NCI-H2227 treated with DMSO at 0.1 percent for 48 hours (cell line): ENCODE measurements around the gene PTPRT.

Experiments used
- DNase-seq: peaks from one replicate; lab custom pipeline; 2025; lab: John Stamatoyannopoulos, UW

Gene PTPRT

DNA sequence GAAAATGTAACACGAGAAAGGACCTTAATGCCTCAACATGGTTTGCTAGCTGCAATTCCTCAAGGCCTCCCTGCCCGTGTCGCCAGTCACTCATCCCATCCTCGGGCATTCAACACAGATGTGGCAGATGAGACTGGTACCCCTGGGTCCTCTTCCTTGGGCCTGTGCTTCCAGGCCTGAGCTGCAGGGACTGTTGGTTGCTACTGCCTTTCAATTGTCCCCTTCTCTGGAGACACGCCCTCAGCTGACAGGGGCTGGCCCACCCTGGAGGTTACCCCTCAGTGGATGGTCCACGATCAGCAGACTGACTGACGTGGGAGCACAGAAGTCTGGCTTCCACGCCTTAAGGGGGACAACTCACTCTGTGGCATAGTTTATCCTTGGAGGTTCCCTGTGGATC is 1076.5 kb downstream of the PTPRT start:
- DNase-seq: no peak

DNA sequence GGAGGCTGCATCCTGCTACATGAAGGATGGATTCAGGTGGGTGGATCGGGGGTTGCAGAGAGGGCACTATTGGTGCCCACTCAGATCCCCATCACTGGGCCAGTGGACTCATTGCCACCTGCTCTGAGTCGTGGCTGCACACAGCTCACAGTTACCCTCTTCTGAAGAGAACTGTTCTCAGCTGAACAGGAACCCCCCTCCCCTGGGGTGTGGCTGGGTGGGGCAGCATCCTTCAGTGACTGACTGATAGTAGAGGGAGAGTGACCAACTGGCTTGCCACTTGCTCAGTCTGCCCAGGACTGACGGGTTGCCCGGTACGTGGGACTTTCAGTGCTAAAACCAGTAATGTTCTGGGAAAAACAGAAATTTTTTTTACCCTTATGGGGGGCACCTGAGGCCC is 1077.5 kb downstream of the PTPRT start:
- no peak for DNase-seq

DNA sequence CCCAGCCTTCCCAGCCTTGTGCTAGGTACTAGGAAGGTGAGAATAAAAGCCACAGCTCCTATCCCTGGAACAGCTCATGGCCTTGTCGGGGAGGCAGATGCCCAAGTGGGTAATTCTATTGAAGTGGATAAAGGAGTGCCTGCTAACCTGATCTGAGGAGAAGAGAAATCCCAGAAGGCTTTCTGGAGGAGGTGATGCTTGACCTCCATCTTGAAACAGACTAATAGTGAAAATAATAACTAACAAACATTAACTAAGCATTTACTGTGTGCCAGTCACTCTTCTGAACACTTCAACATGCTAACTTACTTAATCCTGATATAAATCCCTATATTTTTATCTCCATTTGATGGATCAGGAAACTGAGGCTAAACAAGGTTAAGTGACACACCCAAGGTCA is 1078.4 kb downstream of the PTPRT start:
- no peak for DNase-seq

DNA sequence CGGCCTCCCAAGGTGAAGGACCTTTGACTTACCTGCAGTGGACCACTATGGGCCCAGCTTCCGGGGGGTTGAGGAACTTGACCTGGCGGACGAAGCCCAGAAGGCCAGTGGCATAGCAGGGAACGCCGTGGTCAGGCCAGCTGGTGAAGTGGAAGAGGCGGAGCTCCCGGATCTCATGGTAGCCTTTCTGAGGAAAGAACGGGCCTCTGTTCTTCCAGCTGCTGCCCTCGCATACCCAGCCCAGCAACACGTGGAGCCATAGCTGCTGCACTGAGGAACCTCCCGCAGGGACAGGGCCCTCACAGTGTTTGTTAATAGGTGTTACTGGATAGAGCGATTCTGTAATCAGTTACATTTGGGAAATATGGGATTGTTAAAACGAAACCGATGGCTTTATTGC is 1079.4 kb downstream of the PTPRT start:
- no peak for DNase-seq

DNA sequence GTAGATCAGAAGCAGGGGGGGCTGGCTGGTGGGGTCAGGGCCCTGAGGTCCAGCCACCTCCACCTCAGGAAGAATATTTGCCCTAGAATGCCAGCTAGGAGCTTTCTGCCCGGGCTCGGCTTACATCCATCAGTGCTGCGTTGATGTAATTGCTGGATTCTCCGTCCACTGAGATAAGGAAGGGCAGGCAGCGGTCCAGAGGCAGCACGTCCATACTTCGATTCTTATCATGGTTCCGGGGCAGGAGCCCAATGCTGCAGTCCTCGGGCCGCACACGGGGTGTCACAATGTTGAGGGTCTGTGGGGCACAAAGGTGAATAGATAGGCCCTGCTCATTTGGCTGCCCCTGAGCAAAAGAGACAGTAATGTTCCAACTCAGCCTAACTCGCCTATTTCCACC is 1087.7 kb downstream of the PTPRT start:
- no peak for DNase-seq

DNA sequence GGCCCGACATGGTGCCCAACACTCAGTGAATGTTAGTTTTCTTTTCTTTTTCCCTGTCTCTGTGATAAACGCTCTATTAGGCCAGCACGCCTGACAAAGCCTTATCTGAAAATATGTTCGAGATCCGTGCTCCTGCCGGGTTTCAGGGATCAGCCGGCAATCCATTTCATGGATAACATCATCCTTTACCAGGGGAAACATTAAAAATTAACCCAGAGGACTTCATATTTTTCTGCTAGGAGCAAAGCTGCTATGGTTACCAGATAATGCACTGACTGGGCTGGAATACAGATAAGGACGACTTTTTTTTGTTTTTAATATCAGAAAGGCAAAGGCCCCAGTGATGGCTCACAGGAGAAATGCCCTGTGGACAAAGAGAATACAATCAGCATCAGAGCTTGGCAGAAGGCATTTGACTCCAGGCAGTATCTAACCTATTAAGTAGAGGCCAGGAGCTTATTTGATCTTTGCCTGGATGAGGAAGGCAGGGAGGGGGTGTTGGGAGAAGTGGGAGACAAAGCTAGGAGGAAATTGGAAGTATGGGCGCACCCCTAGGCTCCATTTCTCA is 1089.5 kb downstream of the PTPRT start:
- no peak for DNase-seq

DNA sequence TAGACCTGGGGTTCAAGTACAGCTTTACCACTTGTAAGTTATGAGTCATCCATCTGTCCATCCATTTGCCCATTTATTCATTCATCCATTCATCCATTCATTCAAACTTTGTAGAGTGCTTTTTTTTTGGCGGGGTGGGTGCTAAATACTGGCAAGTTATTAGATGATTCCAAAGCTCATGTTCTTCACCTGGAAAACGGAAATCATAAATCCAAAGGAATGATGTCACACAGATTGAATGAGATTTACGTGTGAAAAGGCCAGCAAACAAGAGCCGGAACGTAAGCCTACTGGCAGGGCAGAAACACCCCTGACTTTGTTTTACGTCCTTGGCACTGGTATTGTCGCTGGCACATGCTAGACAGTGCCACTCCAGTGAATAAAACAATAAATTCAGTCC is 1090.6 kb downstream of the PTPRT start:
- no peak for DNase-seq

DNA sequence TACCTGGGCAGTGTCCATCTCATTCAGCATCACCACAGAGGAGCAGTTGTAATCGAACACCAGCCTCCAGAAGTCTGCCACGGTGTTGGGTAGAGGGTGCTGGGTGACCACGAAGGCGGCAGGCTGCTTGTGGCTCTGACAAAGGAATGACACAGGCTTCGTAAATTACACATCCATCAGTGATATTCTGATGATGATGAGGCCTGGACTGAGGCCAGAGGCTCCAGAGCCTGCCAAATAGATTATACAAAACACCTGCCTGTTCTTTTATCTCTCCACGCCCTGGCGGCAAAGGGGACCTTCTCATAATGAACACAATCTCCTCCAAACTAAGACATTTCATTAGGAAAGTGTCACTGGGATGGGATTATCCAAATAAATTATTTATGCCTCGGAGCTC is 1091.3 kb downstream of the PTPRT start:
- no peak for DNase-seq

DNA sequence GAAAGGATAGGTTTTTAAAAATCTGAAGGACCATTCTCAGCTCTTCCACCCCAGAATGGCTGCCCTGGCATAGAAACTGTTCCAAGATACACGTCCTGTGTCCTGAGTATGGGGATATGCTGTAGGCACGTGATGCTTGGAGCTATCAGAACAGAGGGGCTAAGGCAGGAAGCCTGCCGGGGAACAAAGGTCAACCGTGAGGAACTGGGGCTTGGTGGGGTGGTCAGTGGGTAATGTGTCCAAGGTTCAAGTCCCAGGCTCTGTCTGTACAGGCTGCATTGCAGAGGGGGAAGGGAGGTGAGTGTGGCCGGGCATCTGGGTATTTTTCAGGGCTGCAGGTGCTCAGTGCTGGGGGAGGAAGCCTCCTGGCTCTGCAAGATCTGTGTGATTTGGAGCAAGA is 1092.0 kb downstream of the PTPRT start:
- DNase-seq: no peak

DNA sequence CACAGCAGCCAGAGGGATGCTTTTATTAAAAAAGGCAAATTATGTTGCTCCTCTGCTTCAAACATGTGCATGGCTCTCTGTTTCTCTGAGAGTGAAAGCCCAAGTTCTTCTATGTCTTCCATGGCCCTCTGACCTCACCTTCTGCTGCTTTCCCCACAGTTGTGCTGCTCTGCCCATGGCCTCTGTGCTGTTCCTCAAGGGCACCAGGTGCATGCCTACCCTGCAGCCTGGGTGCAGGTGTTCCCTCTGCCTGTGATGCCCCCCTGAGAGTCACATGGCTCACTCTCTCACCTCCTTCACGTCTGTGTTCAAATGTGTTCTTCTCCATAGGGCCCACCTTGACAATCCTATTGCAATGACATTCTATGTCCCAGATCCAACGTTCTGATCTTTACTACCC is 1094.5 kb downstream of the PTPRT start:
- DNase-seq: no peak

DNA sequence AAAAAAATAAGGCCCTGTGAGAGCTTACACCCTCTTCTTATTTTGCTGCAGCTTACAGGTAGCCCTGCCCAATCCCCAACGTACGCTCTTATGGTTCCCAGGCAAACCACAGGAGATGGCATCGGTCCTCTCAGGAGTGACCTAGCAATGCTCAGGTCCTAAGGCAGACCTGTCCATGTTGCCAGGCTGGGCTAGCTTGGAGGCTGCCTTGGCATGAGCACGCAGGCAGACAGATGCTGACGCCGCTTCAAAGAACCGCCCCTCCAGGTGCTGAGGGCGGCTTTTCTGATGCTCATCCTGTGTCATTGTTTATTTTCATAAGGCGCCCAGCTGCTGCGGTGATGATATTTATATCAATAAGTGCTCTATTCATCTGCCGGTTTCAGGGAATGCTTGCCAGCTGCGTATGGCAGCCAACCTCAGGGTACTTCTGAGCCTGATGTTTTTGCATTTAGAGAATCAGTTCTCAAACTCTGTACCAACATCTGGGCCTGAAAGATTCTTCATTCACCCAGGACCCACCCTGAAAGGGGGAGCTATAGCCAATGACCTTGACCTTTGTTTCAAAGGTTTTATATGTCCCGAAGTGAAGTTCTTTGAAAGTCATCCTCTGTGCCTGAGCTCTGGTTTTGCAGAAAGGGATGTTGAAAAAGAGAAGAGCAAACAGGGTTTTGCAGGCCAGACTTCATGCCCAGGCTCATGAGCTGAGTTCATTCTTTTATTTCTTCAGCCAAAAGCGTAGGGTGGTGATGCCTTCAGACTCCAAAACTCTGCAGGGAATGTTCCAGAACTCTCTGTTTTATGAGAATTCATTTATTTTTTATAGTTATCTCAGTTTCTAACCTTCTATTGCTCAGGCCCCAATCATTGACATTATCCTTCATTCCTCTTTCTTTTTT is 1095.9 kb downstream of the PTPRT start:
- no peak for DNase-seq

DNA sequence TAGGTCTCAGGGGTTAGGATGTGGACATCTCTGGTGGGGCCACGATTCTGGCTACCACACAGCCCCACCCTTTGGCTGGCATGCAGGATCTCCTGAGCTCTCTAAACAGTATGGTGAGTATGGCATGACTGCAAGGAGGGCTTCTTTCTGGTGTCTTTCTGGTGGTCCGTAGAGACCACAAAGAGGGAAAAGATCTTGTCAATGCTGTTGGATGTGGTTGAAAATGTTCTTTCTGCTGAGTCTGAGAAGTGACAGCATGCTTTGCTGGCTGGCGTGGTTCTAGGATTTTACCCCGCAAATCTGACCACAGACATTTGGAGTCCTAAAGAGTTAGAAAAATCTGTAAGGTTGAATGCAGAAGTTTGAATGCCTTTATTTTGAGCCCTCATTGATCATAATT is 1096.7 kb downstream of the PTPRT start:
- DNase-seq: no peak

DNA sequence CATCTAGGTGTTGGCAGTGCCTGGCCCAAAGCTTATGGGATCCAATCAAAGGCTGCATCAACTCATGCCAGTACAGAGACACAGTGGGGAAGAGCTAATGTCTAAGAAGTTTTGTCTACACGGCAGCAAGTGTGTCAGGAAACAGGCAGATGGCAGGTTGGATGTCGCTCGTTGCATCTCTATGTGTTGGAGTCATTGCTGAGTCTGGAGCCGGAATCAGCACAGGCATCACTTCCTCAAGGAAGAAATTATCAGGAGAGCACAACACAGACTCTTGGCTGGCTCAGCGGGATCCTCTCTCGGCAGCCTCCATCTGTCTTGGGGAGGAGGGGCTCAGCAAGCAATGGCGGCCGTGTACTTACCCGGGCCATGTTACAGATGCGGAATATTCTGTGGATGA is 1104.3 kb downstream of the PTPRT start:
- DNase-seq: no peak

DNA sequence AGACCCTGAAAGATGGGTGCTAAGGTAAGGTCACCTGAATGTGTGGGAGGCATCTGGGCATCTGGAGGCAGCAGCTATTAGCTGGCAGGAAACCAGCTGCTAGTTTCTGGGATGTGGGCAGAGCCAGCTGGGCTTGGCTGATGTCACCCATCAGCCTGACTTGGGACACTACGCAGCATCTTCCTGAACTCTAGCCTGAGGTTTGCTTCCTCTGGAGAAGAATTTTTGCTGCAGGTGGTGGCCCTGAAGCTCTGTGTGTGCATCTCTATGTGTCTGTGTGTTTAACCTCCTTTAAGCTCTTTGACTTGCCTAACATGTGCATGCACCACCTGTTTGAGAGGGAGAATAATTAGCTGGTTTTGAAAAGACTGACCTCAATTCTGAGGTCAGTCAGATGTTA is 1106.4 kb downstream of the PTPRT start:
- no peak for DNase-seq

DNA sequence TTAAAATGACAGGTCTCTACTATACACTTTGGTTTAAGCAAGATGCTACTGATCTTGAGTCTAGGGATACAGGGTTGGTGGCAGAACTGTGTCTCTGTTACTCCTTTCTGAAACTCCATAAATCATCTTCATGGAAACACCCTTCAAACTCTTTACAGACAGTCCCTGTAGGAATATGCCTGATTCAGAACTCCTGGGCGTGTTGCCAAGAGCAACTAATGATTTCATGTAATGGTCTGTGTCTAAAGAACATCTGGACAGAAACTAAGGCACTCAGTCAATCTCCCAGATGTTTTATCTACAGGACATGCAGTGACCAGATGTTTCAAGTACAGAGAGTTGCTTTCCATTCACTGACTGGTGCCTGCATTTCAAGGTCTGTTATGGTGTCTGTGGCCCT is 1107.1 kb downstream of the PTPRT start:
- no peak for DNase-seq

DNA sequence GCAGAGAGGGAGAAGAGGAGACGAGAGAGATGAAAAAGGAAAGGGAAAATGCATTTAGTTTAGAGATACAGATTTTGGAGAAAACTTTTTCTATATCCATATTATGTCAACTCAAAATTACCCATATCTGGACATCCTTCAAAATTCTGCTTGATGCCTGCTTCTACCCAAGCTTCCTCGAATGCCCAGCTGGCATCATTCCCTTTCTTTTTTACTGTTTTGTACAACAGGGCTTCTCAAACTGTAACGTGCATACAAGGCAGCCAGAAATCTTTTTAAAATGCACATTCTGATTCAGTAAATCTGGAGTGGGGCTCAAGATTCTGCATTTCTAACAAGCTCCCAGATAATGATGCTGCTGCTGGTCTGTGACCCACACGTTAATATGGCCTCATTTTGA is 1108.8 kb downstream of the PTPRT start:
- DNase-seq: no peak

DNA sequence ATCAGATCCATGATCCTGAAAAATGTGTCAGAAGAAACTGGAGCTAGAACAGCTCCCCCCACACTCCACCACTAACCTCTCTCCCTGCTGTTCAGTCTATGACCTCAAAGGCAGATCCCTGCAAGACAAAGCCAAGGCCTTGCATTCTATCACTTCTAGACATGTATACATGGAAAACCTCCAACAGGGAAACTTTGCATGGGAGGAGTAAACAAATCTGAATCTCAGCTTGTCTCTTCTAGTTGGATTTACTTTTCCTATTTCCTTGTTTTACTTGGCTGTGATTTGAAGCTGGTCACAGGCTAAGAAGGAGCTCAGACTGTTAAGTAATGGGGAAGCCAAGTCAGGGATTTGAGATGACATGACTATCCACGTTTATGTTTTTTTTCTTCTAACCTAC is 1114.8 kb downstream of the PTPRT start:
- no peak for DNase-seq

DNA sequence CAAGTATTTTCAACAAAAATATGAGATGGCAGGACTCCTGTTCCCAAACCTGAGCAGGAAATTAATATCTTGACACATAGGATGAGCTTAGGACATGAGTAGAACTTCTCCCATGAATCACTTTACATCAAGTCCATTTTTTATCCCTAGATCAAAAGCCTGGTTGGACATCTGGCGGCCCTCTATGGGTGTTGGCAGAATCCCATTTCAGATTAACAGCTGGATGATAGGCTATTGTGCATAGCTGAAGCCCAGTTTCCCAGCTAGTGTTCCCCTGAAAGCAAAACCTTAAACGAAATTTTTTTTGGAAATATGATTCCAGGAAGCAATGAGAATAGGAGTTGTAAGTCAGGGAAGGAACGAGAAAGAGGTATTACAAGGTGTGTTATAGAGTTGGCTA is 1122.1 kb downstream of the PTPRT start:
- DNase-seq: no peak

DNA sequence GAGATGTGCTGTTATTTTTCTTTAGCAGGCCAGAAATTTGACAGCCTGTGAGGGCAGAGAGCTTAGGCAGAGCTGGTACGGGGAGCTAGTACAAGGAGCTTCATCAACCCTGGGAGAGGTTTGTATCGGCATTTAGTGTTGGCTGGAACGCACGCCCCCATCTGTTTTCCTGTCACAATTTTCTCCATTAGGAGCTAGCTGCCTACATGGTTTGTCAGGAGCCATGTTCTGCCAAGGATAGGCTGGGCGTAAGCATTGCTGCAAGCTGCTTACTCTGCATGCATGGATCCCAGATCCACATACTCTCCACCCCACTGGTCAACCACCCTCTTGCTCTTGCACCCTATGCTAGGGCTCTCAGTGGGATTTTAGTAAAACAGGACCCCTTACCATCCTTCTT is 1122.5 kb downstream of the PTPRT start:
- DNase-seq: no peak

DNA sequence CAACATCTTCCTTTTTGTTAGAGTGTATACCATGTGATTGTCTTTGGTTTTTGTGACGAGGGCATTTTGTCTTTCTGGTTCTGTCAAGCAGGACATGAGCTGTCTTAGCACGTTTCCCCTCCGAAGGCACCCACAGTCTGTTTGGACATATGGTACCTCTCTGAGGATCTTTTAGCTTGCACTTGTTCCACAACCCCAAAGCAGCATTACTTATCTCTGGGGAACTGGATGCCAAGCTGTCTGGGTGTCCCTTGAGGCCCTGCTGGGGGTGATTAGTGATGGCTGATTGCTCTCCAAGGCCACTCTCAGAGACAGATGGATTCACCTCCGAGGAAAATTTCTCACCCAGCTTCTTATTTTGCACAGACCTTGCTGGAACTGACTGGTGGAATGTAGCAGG is 1126.6 kb downstream of the PTPRT start:
- no peak for DNase-seq

DNA sequence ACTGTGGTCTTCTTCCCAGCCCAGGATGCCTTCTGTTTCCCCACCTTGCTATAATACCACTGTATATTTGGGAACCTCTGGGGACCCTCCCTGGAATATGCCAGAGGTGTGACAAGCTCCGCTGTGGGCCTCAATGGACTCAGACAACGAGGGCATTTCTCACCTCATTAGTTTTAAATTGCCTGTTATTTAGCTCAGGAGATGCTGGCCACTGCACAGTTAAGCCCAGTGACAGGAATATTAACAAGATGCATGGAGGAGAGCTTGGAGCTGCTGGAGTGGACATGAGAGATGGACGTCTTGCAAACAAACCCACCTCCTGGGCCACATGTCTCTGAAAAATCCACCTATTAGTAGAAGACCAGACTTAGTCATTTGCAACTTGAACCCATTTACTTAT is 1136.4 kb downstream of the PTPRT start:
- no peak for DNase-seq

DNA sequence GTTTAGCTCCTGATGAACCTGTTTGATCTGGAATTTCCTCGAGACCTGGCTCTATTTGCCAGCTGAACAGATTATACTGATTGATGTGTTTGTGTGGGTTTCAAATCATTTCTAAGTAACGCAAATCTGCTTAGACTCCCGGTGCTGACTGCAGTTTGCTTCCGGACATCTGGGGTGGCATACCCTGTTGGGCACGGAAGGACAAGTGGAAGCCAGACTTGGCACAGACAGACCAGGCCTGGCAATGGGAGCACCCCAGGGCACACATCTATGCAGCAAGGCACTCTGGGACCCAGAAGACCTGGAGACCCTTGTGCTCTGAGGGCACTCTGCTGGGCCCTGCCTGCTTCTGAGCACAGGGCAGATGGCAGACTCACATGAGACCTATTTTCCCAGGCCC is 1137.8 kb downstream of the PTPRT start:
- DNase-seq: no peak

DNA sequence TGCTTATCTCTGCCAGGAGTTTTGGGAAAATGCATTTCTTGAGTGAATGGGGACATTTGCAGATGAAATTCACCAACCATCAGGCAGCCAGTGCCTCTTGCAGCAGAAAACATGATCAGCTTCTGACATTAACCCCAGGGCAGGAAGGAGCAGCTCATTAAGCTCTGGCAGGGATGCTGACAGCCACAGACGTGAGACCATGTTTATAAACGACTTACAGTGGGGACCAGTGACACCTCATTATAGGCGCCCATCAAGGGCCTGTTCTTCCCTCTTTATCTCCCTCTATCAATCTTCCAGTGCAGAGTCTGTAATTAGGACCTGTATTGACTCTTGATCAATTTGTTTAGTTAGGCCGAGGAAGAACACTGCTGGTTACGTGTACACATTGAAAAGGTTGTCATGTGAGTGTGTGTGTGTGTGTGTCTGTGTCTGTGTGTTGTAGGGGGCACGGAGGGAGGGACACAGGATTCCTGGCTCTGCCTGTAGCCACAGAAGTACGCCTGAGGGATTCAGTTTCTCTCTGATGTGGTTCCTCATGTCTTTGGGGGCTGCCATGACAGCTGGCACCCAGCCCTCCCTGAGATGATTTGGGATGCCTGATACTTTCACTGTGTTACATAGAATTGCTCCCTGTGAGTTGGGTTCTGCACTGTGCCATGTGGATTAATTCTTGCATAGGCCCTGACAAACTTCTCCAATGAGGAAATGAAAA is 1143.2 kb downstream of the PTPRT start:
- DNase-seq: no peak
